Activated CD4-positive, alpha-beta T cell treated with anti-CD3 and anti-CD28 coated beads, Interleukin-10, Interleukin-2, amounts not matched to agents 100 ng/mL and 50 ng/mL, durations not matched to agents 16 hours and 8 hours (primary cell): Measurements from ENCODE around the gene LOXHD1.

Experiments
- DNase-seq: peaks from one replicate; pipeline ENCODE4 v3.0.0-alpha.2; 2020

LOXHD1 gene

GRCh38 chr18:46436621-46437020, 220.4 kb downstream of the LOXHD1 start:
- no peak for DNase-seq

DNA sequence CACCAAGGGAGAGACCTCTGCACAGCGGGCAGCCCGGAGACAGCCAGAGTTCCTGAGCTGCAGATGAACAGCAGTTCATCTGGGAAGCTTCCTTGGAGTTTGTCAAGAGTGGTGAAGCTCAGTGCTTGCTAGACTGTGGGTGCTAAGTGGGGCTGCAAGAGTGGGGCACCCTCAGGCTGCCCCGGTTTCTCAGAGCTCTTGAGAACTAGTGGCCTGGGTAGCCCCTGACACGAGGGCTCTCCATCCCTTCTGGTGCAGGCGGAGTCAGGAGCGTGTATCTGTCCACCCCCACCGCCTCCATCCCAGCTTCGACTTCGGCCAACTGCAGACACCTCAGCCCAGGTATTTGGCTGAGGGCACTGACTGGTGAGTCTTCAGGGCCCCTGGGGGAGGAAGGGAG, 222.0 kb downstream of the LOXHD1 start:
- DNase-seq, result no peak

DNA sequence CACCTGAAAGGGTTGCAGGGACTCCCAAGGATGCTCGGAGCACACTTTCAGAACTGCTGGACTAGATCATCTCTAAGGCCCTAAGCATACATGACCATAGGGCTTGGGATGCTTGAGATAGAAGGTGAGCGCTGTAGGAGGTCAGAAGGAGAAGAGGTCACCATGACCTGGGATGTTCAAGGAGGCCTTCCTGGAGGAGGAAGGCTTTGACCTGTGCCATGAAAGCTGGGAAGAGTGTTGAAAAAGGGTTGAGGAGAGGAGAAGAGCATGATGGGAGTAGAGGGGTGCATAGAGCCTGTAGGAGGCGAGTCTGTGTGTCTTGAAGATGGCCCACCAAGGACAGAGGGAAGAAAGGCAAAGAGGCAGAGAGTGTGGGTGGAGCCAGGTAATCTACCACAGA, 222.4 kb downstream of the LOXHD1 start:
- DNase-seq, result no peak

- no peak for DNase-seq
Observed at GRCh38 chr18:46433121-46433826, 223.7 kb downstream of the LOXHD1 start.

GRCh38 chr18:46431522-46432171, 225.4 kb downstream of the LOXHD1 start:
- no peak for DNase-seq

DNA sequence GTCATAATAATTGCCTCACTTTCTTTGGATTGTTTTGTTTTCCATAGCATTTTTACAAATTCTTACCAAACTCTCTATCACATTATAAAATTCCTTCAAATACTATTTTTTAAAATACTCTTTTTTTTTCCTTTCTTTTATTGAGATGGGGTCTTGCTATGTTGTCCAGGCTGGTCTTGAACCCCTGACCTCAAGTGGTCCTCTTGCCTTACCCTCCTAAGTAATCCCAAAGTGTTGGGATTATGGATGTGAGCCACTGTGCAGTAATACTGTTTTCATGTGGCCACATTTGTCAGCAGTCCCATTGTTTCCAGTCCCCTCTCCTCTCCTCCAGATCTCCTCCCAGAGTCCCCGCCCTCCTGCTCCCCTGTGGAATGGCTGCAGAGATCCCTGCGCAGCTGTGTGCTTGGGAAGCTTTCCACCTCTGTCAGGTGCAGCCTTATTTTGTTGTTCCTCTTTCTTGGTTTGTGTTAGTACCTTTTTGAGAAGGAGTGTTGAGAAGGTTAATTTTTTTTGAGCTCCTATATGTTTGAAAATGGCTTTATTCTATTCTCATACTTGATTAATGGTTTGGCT, 227.3 kb downstream of the LOXHD1 start:
- no peak for DNase-seq

DNA sequence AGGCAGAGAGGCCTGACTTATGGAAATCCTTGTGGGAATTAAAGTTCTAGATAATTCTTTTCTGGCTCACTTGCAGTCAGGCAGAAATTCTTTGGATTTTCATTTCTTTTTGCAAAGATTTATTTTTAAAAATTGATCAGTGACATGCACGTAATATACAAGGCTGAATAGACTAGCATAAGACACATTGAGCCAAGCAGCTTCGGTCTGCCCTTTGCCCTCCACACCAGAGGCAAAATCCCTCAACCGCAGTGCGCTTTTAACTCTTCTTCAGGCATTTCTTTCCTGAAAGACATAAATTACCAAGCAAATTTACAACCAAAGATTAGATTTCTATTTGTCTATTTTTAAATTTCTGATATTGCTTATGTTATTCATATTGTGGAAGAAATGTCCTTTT, 227.9 kb downstream of the LOXHD1 start:
- no peak for DNase-seq

GRCh38 chr18:46428368-46428767, 228.7 kb downstream of the LOXHD1 start:
- no peak for DNase-seq

DNA sequence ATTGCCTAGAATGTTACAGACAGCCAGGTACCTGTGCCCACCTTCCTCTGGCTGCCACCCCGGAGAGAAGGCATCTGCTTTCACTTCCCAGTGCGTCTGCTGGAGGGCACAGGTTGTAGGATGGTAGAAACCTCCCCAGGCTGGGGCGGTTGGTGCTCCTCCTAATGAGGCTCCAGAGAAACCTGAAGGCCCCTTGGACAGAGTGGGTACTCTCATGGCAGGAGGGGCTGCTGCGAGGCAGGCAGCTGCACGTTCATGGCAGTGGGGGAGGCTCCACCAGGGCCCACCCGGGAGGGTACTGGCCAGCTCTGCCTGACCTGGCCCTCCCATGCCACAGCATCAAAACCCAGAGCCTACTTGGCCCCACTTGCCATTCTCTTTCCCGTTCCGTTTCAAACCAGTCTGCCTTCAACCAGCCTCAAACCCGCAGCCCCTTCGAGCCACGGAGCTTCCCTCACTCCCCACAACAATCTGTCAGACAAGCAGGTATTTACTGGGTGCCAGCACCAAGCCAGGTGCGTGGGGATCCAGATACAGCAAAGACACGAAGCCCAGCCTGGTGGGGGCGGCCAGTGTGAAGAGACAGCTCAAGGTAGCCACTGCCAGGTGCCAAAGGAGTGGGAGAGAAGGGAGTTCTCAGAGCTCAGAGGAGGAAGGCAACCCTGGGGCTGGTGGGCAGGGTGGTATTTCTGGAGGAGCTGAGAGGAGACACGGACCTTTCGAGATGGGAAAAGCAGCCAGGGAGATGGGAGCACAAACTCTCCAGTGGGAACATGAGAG, 229.6 kb downstream of the LOXHD1 start:
- DNase-seq, result no peak
